Iris pigment epithelial cell (primary cell): ENCODE results near the gene EXOC3L4.

Experiments used
- DNase-seq: peaks from one replicate; pipeline ENCODE4 v3.0.0-alpha.2; 2011; ENCODE audit warnings: low read depth

Gene EXOC3L4

GRCh38 chr14:103091041-103091882 is 3.3 kb upstream of the EXOC3L4 start:
- DNase-seq, result peak; percentile 61

GRCh38 chr14:103091883-103092222 is 2.7 kb upstream of the EXOC3L4 start:
- no peak for DNase-seq

GRCh38 chr14:103093856-103094405 is 594 bp upstream of the EXOC3L4 start:
- no peak for DNase-seq

- DNase-seq, result no peak
Measured at GRCh38 chr14:103095210-103095778, 769 bp downstream of the EXOC3L4 start.

- DNase-seq, result no peak
Measured at GRCh38 chr14:103096387-103096786, 1.9 kb downstream of the EXOC3L4 start.

GRCh38 chr14:103097244-103097993 is 2.9 kb downstream of the EXOC3L4 start:
- no peak for DNase-seq

- no peak for DNase-seq
Measured at GRCh38 chr14:103097994-103098957, 3.8 kb downstream of the EXOC3L4 start.

GRCh38 chr14:103099081-103099732 is 4.7 kb downstream of the EXOC3L4 start:
- no peak for DNase-seq

GRCh38 chr14:103099733-103100280 is 5.3 kb downstream of the EXOC3L4 start:
- no peak for DNase-seq

GRCh38 chr14:103100281-103101121 is 6.0 kb downstream of the EXOC3L4 start:
- DNase-seq, result no peak

- no peak for DNase-seq
Measured at GRCh38 chr14:103101257-103101962, 6.9 kb downstream of the EXOC3L4 start.

- no peak for DNase-seq
Measured at GRCh38 chr14:103101963-103102688, 7.6 kb downstream of the EXOC3L4 start.

GRCh38 chr14:103102689-103103260 is 8.2 kb downstream of the EXOC3L4 start:
- no peak for DNase-seq

- peak; percentile 40 for DNase-seq
Measured at GRCh38 chr14:103103461-103104388, 9.2 kb downstream of the EXOC3L4 start.

- no peak for DNase-seq
Measured at GRCh38 chr14:103104389-103104653, 9.8 kb downstream of the EXOC3L4 start.

GRCh38 chr14:103104654-103105452 is 10.3 kb downstream of the EXOC3L4 start:
- DNase-seq, result peak; percentile 42
